K562 (cell line): ENCODE data around the gene PRDM12. TPM values are rescaled to one million over a fixed set of nuclear protein-coding genes. Genes with fewer than 3 reads are reported as not detected.

Source experiments
- ETV5 ChIP-seq: sonication (generic); formaldehyde crosslinking; IDR thresholded peaks from 2 replicates; pipeline ENCODE4 v1.4.0; 2020; ENCODE audit warnings: low read depth, mild to moderate bottlenecking, missing genetic modification reagents
- FOS ChIP-seq: IDR thresholded peaks from 3 replicates; pipeline ENCODE4 v1.6.1; 2011; ENCODE audit not compliant: insufficient read length; ENCODE audit errors: extremely low read depth
- GABPA ChIP-seq: fragments of 200-800 bp; sonication (Bioruptor generic); conservative IDR thresholded peaks from 2 replicates; pipeline ENCODE4 v1.6.1; 2016; ENCODE audit warnings: low read depth, missing genetic modification characterization, missing compliant biosample characterization
- JUND ChIP-seq, 2 experiments: IDR thresholded peaks; 2 replicates in 1 of 2; 3 replicates in 1 of 2; pipeline ENCODE4 v1.6.1; 2011; ENCODE audit warnings: borderline replicate concordance in 2 of 2, low read depth in 2 of 2, low read length in 2 of 2, improper control_type of control experiment in 1 of 2, missing biosample characterization in 1 of 2, missing genetic modification characterization in 1 of 2, missing genetic modification reagents in 1 of 2
- KLF1 ChIP-seq: fragments of 450-650 bp; IDR thresholded peaks from 2 replicates; pipeline ENCODE4 v1.6.1; 2016; ENCODE audit warnings: missing genetic modification characterization, missing compliant biosample characterization
- NFE2 ChIP-seq: IDR thresholded peaks from 2 replicates; pipeline ENCODE4 v1.6.1; 2014; ENCODE audit warnings: antibody characterized with exemption, low read depth
- RBM17 ChIP-seq: fragments of 200-400 bp; formaldehyde crosslinking; IDR thresholded peaks from 2 replicates; pipeline ENCODE4 v1.6.1; 2017; ENCODE audit warnings: low read depth, mild to moderate bottlenecking, low read length, borderline replicate concordance
- SAP30 ChIP-seq: fragments of 200-600 bp; sonication (generic); IDR thresholded peaks from 2 replicates; pipeline ENCODE4 v1.6.1; 2012; ENCODE audit warnings: borderline replicate concordance, low read depth, mild to moderate bottlenecking, moderate library complexity, low read length, control low read depth, inconsistent platforms; ENCODE audit not compliant: insufficient read depth, poor library complexity, severe bottlenecking
- SMARCE1 ChIP-seq: fragments of 450-650 bp; IDR thresholded peaks from 2 replicates; pipeline ENCODE4 v1.7.1; 2016; ENCODE audit warnings: mild to moderate bottlenecking
- STAT5A ChIP-seq: IDR thresholded peaks from 2 replicates; pipeline ENCODE4 v1.6.1; 2012; ENCODE audit warnings: low read length, inconsistent platforms, borderline replicate concordance
- ZBTB1 ChIP-seq: sonication (generic); formaldehyde crosslinking; IDR thresholded peaks from 2 replicates; pipeline ENCODE4 v1.8.1; 2023; ENCODE audit warnings: missing genetic modification reagents, low read depth, mild to moderate bottlenecking, borderline replicate concordance
- polyA plus RNA-seq, 8 experiments: library from polyadenylated mRNA; depleted of rRNA in 4 of 8; stranded (reverse) in 5 of 8; unstranded in 3 of 8; fragments of >200 nt; fragmentation: Nextera tagmentation in 2 of 8; fragmentation: Illumina TruSeq in 1 of 8; extraction: Ambion mirVana in 2 of 8; extraction: Trizol in 1 of 8; gene quantifications; 2 replicates each; pipeline versions ENCODE4 v1.2.1 to v1.2.3, GENCODE V29; 2011 to 2014; ENCODE audit warnings: inconsistent platforms in 1 of 8, missing spikeins in 1 of 8
- total RNA-seq, 7 experiments: library from RNA; depleted of rRNA in 6 of 7; stranded (reverse); fragments of >200 nt in 6 of 7; fragmentation: Illumina TruSeq in 2 of 7; extraction: Trizol in 2 of 7; gene quantifications; 2 replicates each; pipeline versions ENCODE4 v1.2.1 to v1.2.3, GENCODE V29; 2011 to 2021; ENCODE audit warnings: low replicate concordance in 1 of 7
- TF ChIP-seq, protein P1 (sequence below), 2 experiments: fragments of 450-650 bp in 1 of 2; sonication (generic) in 1 of 2; formaldehyde crosslinking in 1 of 2; IDR thresholded peaks; 2 replicates each; pipeline versions ENCODE4 v1.7.1 to v1.9.0; 2016 to 2022; ENCODE audit warnings: inconsistent platforms in 1 of 2, mild to moderate bottlenecking in 1 of 2, missing genetic modification reagents in 1 of 2
- TF ChIP-seq, protein P2 (sequence below): fragments of 450-650 bp; IDR thresholded peaks from 2 replicates; pipeline ENCODE4 v1.6.1; 2018; ENCODE audit not compliant: partially characterized antibody

Gene PRDM12
- total and polyA plus RNA-seq, 9 of the 15 experiments (the other 6 are each of a cell fraction or from before 2014, with no cell fraction given): 0.04 to 0.22 (median 0.07) TPM; not detected in 3

DNA sequence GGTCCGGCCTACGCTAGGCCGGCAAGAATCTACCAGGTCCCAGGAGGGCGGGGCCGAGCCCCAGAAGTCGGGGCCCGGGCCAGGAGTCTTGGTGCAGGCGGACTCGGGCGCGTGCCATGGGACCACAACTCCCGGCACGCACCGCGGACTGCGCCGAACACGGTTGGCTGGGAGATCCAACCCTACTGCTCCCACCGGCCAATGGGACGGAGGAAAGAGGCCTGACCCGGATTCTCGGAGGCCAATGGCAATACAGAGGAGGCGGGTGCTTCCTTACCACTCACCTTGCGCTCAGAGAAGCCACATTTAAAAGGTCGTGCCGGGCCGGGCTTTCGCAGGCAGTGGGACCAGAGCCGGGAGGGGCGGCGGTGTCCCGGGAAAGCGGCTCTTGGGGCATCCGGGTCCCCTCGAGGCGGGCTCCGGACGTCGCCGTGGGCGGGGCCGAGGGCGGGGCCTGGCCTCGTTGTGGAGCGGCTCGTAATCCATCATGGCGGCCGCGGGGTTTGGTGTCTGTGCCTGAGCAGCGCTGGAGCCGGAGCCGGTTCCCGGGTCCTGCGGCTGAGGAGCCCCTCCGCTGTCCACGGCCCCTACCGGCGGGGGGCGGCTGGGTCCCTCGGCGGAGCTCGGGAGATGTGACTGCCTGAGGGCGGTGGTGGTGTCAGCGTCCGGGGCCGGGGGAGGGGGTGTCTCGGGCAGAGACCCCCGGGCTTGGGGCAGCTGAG is 48.3 kb downstream of the PRDM12 start (continued):
- TF ChIP-seq, protein P1, sequence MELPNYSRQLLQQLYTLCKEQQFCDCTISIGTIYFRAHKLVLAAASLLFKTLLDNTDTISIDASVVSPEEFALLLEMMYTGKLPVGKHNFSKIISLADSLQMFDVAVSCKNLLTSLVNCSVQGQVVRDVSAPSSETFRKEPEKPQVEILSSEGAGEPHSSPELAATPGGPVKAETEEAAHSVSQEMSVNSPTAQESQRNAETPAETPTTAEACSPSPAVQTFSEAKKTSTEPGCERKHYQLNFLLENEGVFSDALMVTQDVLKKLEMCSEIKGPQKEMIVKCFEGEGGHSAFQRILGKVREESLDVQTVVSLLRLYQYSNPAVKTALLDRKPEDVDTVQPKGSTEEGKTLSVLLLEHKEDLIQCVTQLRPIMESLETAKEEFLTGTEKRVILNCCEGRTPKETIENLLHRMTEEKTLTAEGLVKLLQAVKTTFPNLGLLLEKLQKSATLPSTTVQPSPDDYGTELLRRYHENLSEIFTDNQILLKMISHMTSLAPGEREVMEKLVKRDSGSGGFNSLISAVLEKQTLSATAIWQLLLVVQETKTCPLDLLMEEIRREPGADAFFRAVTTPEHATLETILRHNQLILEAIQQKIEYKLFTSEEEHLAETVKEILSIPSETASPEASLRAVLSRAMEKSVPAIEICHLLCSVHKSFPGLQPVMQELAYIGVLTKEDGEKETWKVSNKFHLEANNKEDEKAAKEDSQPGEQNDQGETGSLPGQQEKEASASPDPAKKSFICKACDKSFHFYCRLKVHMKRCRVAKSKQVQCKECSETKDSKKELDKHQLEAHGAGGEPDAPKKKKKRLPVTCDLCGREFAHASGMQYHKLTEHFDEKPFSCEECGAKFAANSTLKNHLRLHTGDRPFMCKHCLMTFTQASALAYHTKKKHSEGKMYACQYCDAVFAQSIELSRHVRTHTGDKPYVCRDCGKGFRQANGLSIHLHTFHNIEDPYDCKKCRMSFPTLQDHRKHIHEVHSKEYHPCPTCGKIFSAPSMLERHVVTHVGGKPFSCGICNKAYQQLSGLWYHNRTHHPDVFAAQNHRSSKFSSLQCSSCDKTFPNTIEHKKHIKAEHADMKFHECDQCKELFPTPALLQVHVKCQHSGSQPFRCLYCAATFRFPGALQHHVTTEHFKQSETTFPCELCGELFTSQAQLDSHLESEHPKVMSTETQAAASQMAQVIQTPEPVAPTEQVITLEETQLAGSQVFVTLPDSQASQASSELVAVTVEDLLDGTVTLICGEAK (IDR thresholded peaks at IDR 0.05): 0 out of 2 replicates have a peak, but pooled peaks have one; percentile 50
- TF ChIP-seq, protein P1 (CRISPR knock-in tag; IDR thresholded peaks at IDR 0.05): no peak
- no peak for TF ChIP-seq SMARCE1
- TF ChIP-seq GABPA (tag): peak; percentile 52
- TF ChIP-seq, protein P2, sequence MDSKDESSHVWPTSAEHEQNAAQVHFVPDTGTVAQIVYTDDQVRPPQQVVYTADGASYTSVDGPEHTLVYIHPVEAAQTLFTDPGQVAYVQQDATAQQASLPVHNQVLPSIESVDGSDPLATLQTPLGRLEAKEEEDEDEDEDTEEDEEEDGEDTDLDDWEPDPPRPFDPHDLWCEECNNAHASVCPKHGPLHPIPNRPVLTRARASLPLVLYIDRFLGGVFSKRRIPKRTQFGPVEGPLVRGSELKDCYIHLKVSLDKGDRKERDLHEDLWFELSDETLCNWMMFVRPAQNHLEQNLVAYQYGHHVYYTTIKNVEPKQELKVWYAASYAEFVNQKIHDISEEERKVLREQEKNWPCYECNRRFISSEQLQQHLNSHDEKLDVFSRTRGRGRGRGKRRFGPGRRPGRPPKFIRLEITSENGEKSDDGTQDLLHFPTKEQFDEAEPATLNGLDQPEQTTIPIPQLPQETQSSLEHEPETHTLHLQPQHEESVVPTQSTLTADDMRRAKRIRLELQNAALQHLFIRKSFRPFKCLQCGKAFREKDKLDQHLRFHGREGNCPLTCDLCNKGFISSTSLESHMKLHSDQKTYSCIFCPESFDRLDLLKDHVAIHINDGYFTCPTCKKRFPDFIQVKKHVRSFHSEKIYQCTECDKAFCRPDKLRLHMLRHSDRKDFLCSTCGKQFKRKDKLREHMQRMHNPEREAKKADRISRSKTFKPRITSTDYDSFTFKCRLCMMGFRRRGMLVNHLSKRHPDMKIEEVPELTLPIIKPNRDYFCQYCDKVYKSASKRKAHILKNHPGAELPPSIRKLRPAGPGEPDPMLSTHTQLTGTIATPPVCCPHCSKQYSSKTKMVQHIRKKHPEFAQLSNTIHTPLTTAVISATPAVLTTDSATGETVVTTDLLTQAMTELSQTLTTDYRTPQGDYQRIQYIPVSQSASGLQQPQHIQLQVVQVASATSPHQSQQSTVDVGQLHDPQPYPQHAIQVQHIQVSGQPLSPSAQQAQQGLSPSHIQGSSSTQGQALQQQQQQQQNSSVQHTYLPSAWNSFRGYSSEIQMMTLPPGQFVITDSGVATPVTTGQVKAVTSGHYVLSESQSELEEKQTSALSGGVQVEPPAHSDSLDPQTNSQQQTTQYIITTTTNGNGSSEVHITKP: peak; percentile 80
- TF ChIP-seq FOS: peak; percentile 94
- peak; percentile 78 for TF ChIP-seq SAP30
- no peak for TF ChIP-seq NFE2
- no peak for TF ChIP-seq ZBTB1 (CRISPR knock-in tag)
- TF ChIP-seq JUND (IDR thresholded peaks at IDR 0.05; ENCODE audit: borderline replicate concordance, low read depth, low read length): peak; percentile 16
- no peak for TF ChIP-seq JUND (tag; IDR thresholded peaks at IDR 0.05; ENCODE audit: borderline replicate concordance, low read depth, low read length)
- TF ChIP-seq KLF1 (tag): no peak
- TF ChIP-seq ETV5 (CRISPR knock-in tag): no peak
- TF ChIP-seq STAT5A: no peak
- no peak for TF ChIP-seq RBM17
